Prostate gland (tissue), 2 donors: ENCODE measurements around the gene OR2T34. TPM values are rescaled to one million over a fixed set of nuclear protein-coding genes. Genes with fewer than 3 reads are reported as not detected.
"Not testable (repeated sequence)": the region's sequence is repeated elsewhere in the genome, so short reads cannot be mapped to it uniquely, and the experiment has no call there.

Experiments used
- DNase-seq: peaks from one replicate; pipeline ENCODE4 v3.0.0-alpha.2; 2019; ENCODE audit warnings: low spot score
- H3K27ac ChIP-seq, 2 donors: fragments of 200-600 bp; sonication (generic); 2 replicates each; pipeline ENCODE4 v1.5.1; 2017 to 2019
- H3K27me3 ChIP-seq: fragments of 200-600 bp; sonication (generic); replicated peaks from 2 replicates; pipeline ENCODE4 v1.5.1; 2019; ENCODE audit not compliant: insufficient read depth
- H3K36me3 ChIP-seq, 2 donors: fragments of 200-600 bp; sonication (generic); 1 replicate in 1 of 2; 2 replicates in 1 of 2; pipeline versions ENCODE4 v1.5.1 to v1.8.1; 2017 to 2019
- H3K4me1 ChIP-seq: fragments of 200-600 bp; sonication (generic); replicated peaks from 2 replicates; pipeline ENCODE4 v1.5.1; 2019
- H3K4me3 ChIP-seq, 2 donors: fragments of 200-600 bp; sonication (generic); 2 replicates each; pipeline ENCODE4 v1.5.1; 2017 to 2019
- H3K9me3 ChIP-seq: fragments of 200-600 bp; sonication (generic); 2 replicates; pipeline ENCODE4 v1.5.1; 2017
- CTCF ChIP-seq, 4 experiments: fragments of 200-600 bp in 2 of 4; fragments of 450-650 bp in 2 of 4; sonication (generic) in 2 of 4; IDR thresholded peaks; 1 replicate in 3 of 4; 2 replicates in 1 of 4; pipeline ENCODE4 v1.5.1; 2016 to 2019; ENCODE audit warnings: antibody characterized with exemption in 4 of 4, mild to moderate bottlenecking in 2 of 4, moderate library complexity in 2 of 4
- POLR2A ChIP-seq: fragments of 450-650 bp; IDR thresholded peaks from one replicate; pipeline ENCODE4 v1.6.1; 2016; ENCODE audit warnings: antibody characterized with exemption, mild to moderate bottlenecking
- POLR2AphosphoS5 ChIP-seq: sonication (generic); formaldehyde crosslinking; IDR thresholded peaks from one replicate; pipeline ENCODE4 v1.6.1; 2017; ENCODE audit warnings: antibody characterized with exemption
- WGBS: methylation state at CpG from one replicate; pipeline ENCODE4 v1.1.5; 2018; 5-methylcytosine and 5-hydroxymethylcytosine counted together
- intact Hi-C: fragments of 100-400 bp; cut with DNase I; formaldehyde crosslinking; loops from one replicate; pipeline ENCODE4 v1.14.2; 2022
- total RNA-seq, 2 donors: library from RNA; depleted of rRNA; stranded (reverse); fragments of >200 nt; gene quantifications; one replicate each; pipeline ENCODE4 v1.1.0, GENCODE V29; 2016

The OR2T34 gene
- total RNA-seq, 2 donors from 2014 or later: not detected

GRCh38 chr1:248585266-248585665 is 10.7 kb upstream of the OR2T34 start:
- WGBS: 79% methylated on average over 3 of the region's 3 CpGs
- H3K27me3 ChIP-seq: no peaks in the 10 kb centered on the region
- no peaks in the 10 kb centered on the region for H3K9me3 ChIP-seq
- H3K36me3 ChIP-seq: no peaks in the 10 kb centered on the region
- no peak overlapping the region for H3K4me3 ChIP-seq
- TF ChIP-seq CTCF (IDR thresholded peaks at IDR 0.05) (no peak), POLR2A (no peak), POLR2AphosphoS5 (no peak)
- H3K4me1 ChIP-seq: no peaks in the 10 kb centered on the region
- intact Hi-C loops: no loop called here
- DNase-seq: no peak
- no peak overlapping the region for H3K27ac ChIP-seq

GRCh38 chr1:248576260-248576980 is 1.9 kb upstream of the OR2T34 start:
- 85% methylated on average over 9 of the region's 9 CpGs for WGBS
- no peak overlapping the region for H3K27ac ChIP-seq
- H3K4me3 ChIP-seq: no peak overlapping the region
- intact Hi-C loops: no loop called here
- H3K36me3 ChIP-seq: no peaks in the 10 kb centered on the region
- H3K9me3 ChIP-seq: no peaks in the 10 kb centered on the region
- DNase-seq: no peak
- H3K4me1 ChIP-seq: no peaks in the 10 kb centered on the region
- no peaks in the 10 kb centered on the region for H3K27me3 ChIP-seq
- no peak for TF ChIP-seq POLR2AphosphoS5
- no peak for TF ChIP-seq POLR2A
- no peak for TF ChIP-seq CTCF (IDR thresholded peaks at IDR 0.05)

GRCh38 chr1:248573856-248574255 is 701 bp downstream of the OR2T34 start:
- DNase-seq, H3K4me3 ChIP-seq, H3K27me3 ChIP-seq, H3K9me3 ChIP-seq, H3K36me3 ChIP-seq, intact Hi-C loops, H3K4me1 ChIP-seq, H3K27ac ChIP-seq: not testable (repeated sequence)
- WGBS: 83% methylated on average over 5 of the region's 8 CpGs

- H3K27ac ChIP-seq, H3K36me3 ChIP-seq, H3K4me3 ChIP-seq, DNase-seq, H3K4me1 ChIP-seq, H3K27me3 ChIP-seq, intact Hi-C loops, H3K9me3 ChIP-seq: not testable (repeated sequence)
- WGBS: no CpG with 5 or more reads among the region's 1 CpG
Observed at GRCh38 chr1:248572049-248572448, 2.5 kb downstream of the OR2T34 start.

- WGBS: 25% methylated on average over 3 of the region's 3 CpGs
- H3K27me3 ChIP-seq, H3K36me3 ChIP-seq, intact Hi-C loops, H3K27ac ChIP-seq, H3K4me3 ChIP-seq, H3K9me3 ChIP-seq, DNase-seq, H3K4me1 ChIP-seq: not testable (repeated sequence)
Observed at GRCh38 chr1:248570811-248571210, 3.7 kb downstream of the OR2T34 start.

- DNase-seq, H3K27ac ChIP-seq, H3K36me3 ChIP-seq, H3K4me3 ChIP-seq, H3K4me1 ChIP-seq, H3K27me3 ChIP-seq, intact Hi-C loops, H3K9me3 ChIP-seq: not testable (repeated sequence)
- 17% methylated on average over 2 of the region's 2 CpGs for WGBS
Observed at GRCh38 chr1:248569049-248569448, 5.5 kb downstream of the OR2T34 start.

GRCh38 chr1:248565530-248566373 is 8.8 kb downstream of the OR2T34 start:
- H3K4me3 ChIP-seq, H3K9me3 ChIP-seq, H3K36me3 ChIP-seq, H3K27ac ChIP-seq, H3K27me3 ChIP-seq, H3K4me1 ChIP-seq, DNase-seq, intact Hi-C loops: not testable (repeated sequence)
- WGBS: 65% methylated on average over 11 of the region's 11 CpGs

GRCh38 chr1:248562672-248563071 is 11.9 kb downstream of the OR2T34 start, which contains the start of gene OR2T29:
Gene OR2T29, minus strand, starts transcription at chr1:248562772. Its CDS starts 3,281 bp downstream, at chr1:248559491.
- H3K27ac ChIP-seq, H3K9me3 ChIP-seq, H3K36me3 ChIP-seq, DNase-seq, H3K4me3 ChIP-seq, H3K4me1 ChIP-seq, intact Hi-C loops, H3K27me3 ChIP-seq: not testable (repeated sequence)
- WGBS: 88% methylated on average over 3 of the region's 3 CpGs

- no CpG with 5 or more reads among the region's 6 CpGs for WGBS
- H3K27ac ChIP-seq, intact Hi-C loops, H3K9me3 ChIP-seq, DNase-seq, H3K27me3 ChIP-seq, H3K36me3 ChIP-seq, H3K4me1 ChIP-seq, H3K4me3 ChIP-seq: not testable (repeated sequence)
Observed at GRCh38 chr1:248551027-248551426, 23.5 kb downstream of the OR2T34 start.

- intact Hi-C loops, H3K4me1 ChIP-seq: not testable (repeated sequence)
- WGBS: no CpG with 5 or more reads among the region's 2 CpGs
Observed at GRCh38 chr1:248547383-248547782, 27.2 kb downstream of the OR2T34 start.

More at GRCh38 chr1:248547383-248547782, 27.2 kb downstream of the OR2T34 start:
- H3K9me3 ChIP-seq, H3K4me3 ChIP-seq, H3K27me3 ChIP-seq, H3K27ac ChIP-seq, DNase-seq, H3K36me3 ChIP-seq: not testable (repeated sequence)
